Spleen (tissue), 11 donors: ENCODE results near the gene LPP. TPM values are rescaled to one million over a fixed set of nuclear protein-coding genes. Genes with fewer than 3 reads are reported as not detected.

ENCODE experiments used
- DNase-seq: peaks from one replicate; pipeline ENCODE4 v3.0.0-alpha.2; 2020
- H3K27ac ChIP-seq, 8 donors: fragments of 200-600 bp; sonication (generic) in 7 of 8; 1 replicate in 4 of 8; 2 replicates in 4 of 8; pipeline versions ENCODE4 v1.5.0 to v1.8.0; 2016 to 2021; ENCODE audit warnings: inconsistent platforms in 4 of 8, mild to moderate bottlenecking in 4 of 8, moderate library complexity in 1 of 8
- H3K27me3 ChIP-seq, 7 donors: fragments of 200-600 bp; sonication (generic) in 6 of 7; replicated peaks in 1 of 7; 1 replicate in 4 of 7; 2 replicates in 3 of 7; pipeline versions ENCODE4 v1.5.0 to v1.8.0; 2016 to 2021; ENCODE audit warnings: inconsistent platforms in 3 of 7, mild to moderate bottlenecking in 1 of 7
- H3K36me3 ChIP-seq, 6 donors: fragments of 200-600 bp; sonication (generic) in 5 of 6; 1 replicate in 4 of 6; 2 replicates in 2 of 6; pipeline versions ENCODE4 v1.5.0 to v1.8.0; 2016 to 2021; ENCODE audit warnings: inconsistent platforms in 2 of 6
- H3K4me1 ChIP-seq, 6 donors: fragments of 200-600 bp; sonication (generic) in 5 of 6; 1 replicate in 3 of 6; 2 replicates in 3 of 6; pipeline versions ENCODE4 v1.5.0 to v1.8.0; 2016 to 2021; ENCODE audit warnings: inconsistent platforms in 3 of 6
- H3K4me3 ChIP-seq, 8 donors: fragments of 200-600 bp; sonication (generic) in 7 of 8; 1 replicate in 4 of 8; 2 replicates in 4 of 8; pipeline versions ENCODE4 v1.5.0 to v1.8.0; 2016 to 2021; ENCODE audit warnings: inconsistent platforms in 4 of 8, mild to moderate bottlenecking in 4 of 8, moderate library complexity in 2 of 8
- H3K9me3 ChIP-seq, 8 donors: fragments of 200-600 bp; sonication (generic) in 7 of 8; 1 replicate in 4 of 8; 2 replicates in 4 of 8; pipeline versions ENCODE4 v1.5.0 to v1.8.0; 2016 to 2021; ENCODE audit warnings: inconsistent platforms in 4 of 8
- POLR2A ChIP-seq, 3 donors: fragments of 450-650 bp; IDR thresholded peaks; one replicate each; pipeline ENCODE4 v1.5.1; 2017; ENCODE audit warnings: antibody characterized with exemption in 3 of 3, mild to moderate bottlenecking in 1 of 3
- POLR2AphosphoS5 ChIP-seq, 3 donors: sonication (generic); formaldehyde crosslinking; IDR thresholded peaks; one replicate each; pipeline ENCODE4 v1.5.1; 2017; ENCODE audit warnings: antibody characterized with exemption in 3 of 3
- WGBS, 5 donors: extraction: QIAGEN DNeasy Blood & Tissue Kit in 3 of 5; methylation state at CpG; one replicate each; pipeline versions ENCODE4 v1.1.5 to v1.1.7; 2013 to 2018; 5-methylcytosine and 5-hydroxymethylcytosine counted together
- intact Hi-C: fragments of 100-400 bp; cut with DNase I; formaldehyde crosslinking; loops from one replicate; pipeline ENCODE4 v1.15.0; 2023; ENCODE audit warnings: low total_unique reads
- polyA plus RNA-seq, 3 donors: library from polyadenylated mRNA; stranded (reverse); fragments of 200-250 nt; gene quantifications; one replicate each; pipeline ENCODE4 v1.2.1, GENCODE V29; 2013
- total RNA-seq, 7 donors: library from RNA; depleted of rRNA in 3 of 7; stranded (reverse); fragments of >200 nt in 3 of 7; fragmentation: NEBNext Ultra II Directional in 4 of 7; extraction: Animal tissue kit (Norgen Biotek cat#: 25700) in 4 of 7; gene quantifications; one replicate each; pipeline versions ENCODE4 v1.1.0 to v1.2.1, GENCODE V29; 2016 to 2021
- TF ChIP-seq, protein P1 (sequence below), 11 experiments: fragments of 200-600 bp in 7 of 11; fragments of 450-650 bp in 4 of 11; sonication (generic) in 4 of 11; IDR thresholded peaks in 8 of 11; conservative IDR thresholded peaks in 3 of 11; 1 replicate in 7 of 11; 2 replicates in 4 of 11; pipeline versions ENCODE4 v1.4.0 to v1.8.0; 2016 to 2021; ENCODE audit warnings: antibody characterized with exemption in 11 of 11, inconsistent platforms in 4 of 11, mild to moderate bottlenecking in 1 of 11
- donor health status: healthy with polysubstance abuse.
- donor health status: DM: no; HTN: no; CAD: no; lungs with moderate emphysema.
- donor health status: DM: no; HTN: no; CAD: no.
- donor health status: Bipolar disorder and iron deficiency.
- donor health status: healthy.
- donor health status: DM: no; HTN: no; CAD: no.
- donor health status: DM: yes; HTN: yes; CAD: no.

LPP gene
- total and polyA plus RNA-seq, 10 donors: 2.4 to 270 (median 156) TPM

DNA sequence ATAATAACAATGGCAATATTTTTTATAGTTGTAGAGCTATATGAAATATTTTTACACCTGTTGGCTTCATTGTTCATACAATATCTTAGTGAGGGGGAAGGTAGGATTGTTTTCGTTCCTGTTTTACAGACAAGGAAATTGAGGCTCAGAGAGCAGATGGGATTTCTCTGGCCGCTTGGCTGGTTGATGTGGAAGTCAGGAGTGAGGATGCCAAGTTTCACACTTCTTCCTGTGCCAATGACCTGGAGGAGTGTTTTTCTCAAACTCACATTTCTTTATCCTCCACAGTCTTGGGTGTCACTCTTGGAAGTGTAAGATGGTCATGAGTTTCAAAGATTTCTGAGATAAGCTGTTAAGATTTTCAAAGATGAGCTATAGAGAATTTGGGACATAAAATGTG lies 50.6 kb downstream of the LPP start:
- H3K4me1 ChIP-seq: peaks cover 0 to 25% (median 0%) of the 10 kb centered on the region in 6 donors
- no peaks in the 10 kb centered on the region for H3K9me3 ChIP-seq
- DNase-seq: no peak
- no peaks in the 10 kb centered on the region for H3K27me3 ChIP-seq
- WGBS, 5 donors: 76 to 81% (median 80%) methylated on average over 2 of the region's 2 CpGs
- H3K36me3 ChIP-seq: peaks cover 0 to 19% (median 0%) of the 10 kb centered on the region in 6 donors
- H3K4me3 ChIP-seq: no peak overlapping the region
- intact Hi-C loops: no loop called here
- H3K27ac ChIP-seq: no peak overlapping the region
- TF ChIP-seq POLR2AphosphoS5 (IDR thresholded peaks at IDR 0.05) (no peak), POLR2A (IDR thresholded peaks at IDR 0.05) (no peak)
- TF ChIP-seq, protein P1, sequence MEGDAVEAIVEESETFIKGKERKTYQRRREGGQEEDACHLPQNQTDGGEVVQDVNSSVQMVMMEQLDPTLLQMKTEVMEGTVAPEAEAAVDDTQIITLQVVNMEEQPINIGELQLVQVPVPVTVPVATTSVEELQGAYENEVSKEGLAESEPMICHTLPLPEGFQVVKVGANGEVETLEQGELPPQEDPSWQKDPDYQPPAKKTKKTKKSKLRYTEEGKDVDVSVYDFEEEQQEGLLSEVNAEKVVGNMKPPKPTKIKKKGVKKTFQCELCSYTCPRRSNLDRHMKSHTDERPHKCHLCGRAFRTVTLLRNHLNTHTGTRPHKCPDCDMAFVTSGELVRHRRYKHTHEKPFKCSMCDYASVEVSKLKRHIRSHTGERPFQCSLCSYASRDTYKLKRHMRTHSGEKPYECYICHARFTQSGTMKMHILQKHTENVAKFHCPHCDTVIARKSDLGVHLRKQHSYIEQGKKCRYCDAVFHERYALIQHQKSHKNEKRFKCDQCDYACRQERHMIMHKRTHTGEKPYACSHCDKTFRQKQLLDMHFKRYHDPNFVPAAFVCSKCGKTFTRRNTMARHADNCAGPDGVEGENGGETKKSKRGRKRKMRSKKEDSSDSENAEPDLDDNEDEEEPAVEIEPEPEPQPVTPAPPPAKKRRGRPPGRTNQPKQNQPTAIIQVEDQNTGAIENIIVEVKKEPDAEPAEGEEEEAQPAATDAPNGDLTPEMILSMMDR (IDR thresholded peaks at IDR 0.05 in 8 of 11, conservative IDR thresholded peaks at IDR 0.05 in 3 of 11): no peak

DNA sequence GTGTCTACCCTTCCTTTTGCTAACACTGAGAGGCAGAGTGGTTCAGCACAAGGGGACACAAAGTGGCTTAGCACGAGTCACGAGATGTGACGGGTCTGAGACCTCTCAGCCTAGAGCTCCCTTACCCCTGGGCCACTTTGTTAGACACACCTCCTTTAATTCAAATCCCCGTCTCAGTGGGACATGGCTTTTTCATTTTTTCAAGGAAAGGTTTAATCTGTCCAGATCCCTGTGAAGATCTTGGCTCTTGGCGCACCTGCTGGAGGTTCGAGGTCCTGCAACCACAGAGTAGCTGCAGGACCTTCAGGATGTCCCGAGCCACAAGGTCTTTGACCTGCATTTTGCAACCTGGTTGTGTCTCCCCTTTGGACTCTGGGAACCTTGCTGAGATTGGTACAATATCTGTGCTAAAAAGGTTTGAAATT lies 52.0 kb downstream of the LPP start:
- TF ChIP-seq POLR2AphosphoS5 (IDR thresholded peaks at IDR 0.05) (no peak), POLR2A (IDR thresholded peaks at IDR 0.05) (no peak)
- TF ChIP-seq, protein P1 (IDR thresholded peaks at IDR 0.05 in 8 of 11, conservative IDR thresholded peaks at IDR 0.05 in 3 of 11): peak in 2 of 11 experiments; percentile 7 to 30
- H3K36me3 ChIP-seq: peaks cover 0 to 20% (median 0%) of the 10 kb centered on the region in 6 donors
- 86 to 93% (median 91%) methylated on average over 7 of the region's 7 CpGs for WGBS, 5 donors
- H3K9me3 ChIP-seq: no peaks in the 10 kb centered on the region
- H3K27ac ChIP-seq: no peak overlapping the region
- no peak overlapping the region for H3K4me3 ChIP-seq
- DNase-seq: no peak
- peaks cover 0 to 15% (median 0%) of the 10 kb centered on the region in 6 donors for H3K4me1 ChIP-seq
- intact Hi-C loops: no loop called here
- H3K27me3 ChIP-seq: no peaks in the 10 kb centered on the region

DNA sequence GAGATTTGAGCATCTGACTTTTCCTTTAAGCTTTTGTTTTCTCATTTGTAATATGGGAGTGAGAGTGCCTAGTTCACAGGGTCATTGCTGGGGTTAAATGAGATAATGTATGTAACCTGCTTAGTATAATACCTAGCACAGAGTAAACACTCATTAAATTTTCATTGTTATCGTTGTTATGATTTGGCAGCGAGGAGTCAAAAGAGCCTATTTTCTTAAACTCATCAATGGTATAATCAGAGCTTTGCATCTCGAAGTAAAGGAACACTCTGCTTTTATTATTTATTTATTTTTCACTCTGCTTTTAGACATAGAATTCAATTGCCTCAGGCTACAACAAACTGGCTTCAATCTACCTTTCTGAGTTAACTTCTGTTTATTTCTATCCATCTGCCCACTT lies 52.8 kb downstream of the LPP start:
- intact Hi-C loops: no loop called here
- Histone ChIP-seq H3K27me3 (no peaks in the 10 kb centered on the region), H3K4me3 (no peak overlapping the region), H3K4me1 (peaks cover 0 to 20% (median 0%) of the 10 kb centered on the region in 6 donors), H3K36me3 (peaks cover 0 to 20% (median 0%) of the 10 kb centered on the region in 6 donors), H3K9me3 (no peaks in the 10 kb centered on the region), H3K27ac (no peak overlapping the region)
- 94 to 98% (median 95%) methylated on average over 3 of the region's 3 CpGs for WGBS, 5 donors
- TF ChIP-seq POLR2AphosphoS5 (IDR thresholded peaks at IDR 0.05) (no peak), POLR2A (IDR thresholded peaks at IDR 0.05) (no peak)
- TF ChIP-seq, protein P1 (IDR thresholded peaks at IDR 0.05 in 8 of 11, conservative IDR thresholded peaks at IDR 0.05 in 3 of 11): no peak
- DNase-seq: no peak

DNA sequence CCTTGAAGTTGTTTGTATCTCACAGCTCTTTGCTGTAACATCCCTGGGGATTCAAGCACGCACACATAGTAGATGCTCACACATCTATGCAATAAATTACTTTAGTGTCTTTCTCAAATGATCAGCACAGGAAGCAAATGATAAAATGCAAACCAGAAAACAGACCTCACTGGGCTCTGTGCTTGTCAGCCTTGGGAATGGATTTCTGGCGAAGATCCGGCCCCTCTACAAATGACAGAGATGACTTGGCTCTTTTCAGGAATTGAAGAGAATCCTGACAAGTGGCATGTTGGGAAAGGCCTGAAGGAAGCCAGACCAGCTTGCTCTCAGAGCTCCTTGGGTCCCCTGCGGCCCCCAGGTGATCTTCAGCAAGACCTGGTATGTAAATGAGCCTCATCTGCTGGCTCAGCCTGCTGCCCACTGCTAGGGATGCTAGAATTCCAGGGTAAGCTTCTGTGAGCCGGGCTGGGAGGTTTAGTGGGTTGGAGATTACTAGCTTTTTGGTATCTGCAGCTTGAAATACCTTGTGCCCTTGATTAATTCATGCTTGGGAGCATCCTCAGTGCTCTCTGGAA lies 54.1 kb downstream of the LPP start:
- TF ChIP-seq POLR2A (IDR thresholded peaks at IDR 0.05): no peak
- TF ChIP-seq, protein P1 (IDR thresholded peaks at IDR 0.05 in 8 of 11, conservative IDR thresholded peaks at IDR 0.05 in 3 of 11): no peak
- no peak for TF ChIP-seq POLR2AphosphoS5 (IDR thresholded peaks at IDR 0.05)
- H3K27ac ChIP-seq: peak overlapping the region in 1 of 8 donors; percentile 17
- intact Hi-C loops: no loop called here
- no peak for DNase-seq
- H3K9me3 ChIP-seq: no peaks in the 10 kb centered on the region
- H3K27me3 ChIP-seq: no peaks in the 10 kb centered on the region
- WGBS, 5 donors: 82 to 94% (median 88%) methylated on average over 5 of the region's 5 CpGs
- H3K4me3 ChIP-seq: no peak overlapping the region
- H3K4me1 ChIP-seq: peaks cover 0 to 32% (median 0%) of the 10 kb centered on the region in 6 donors
- H3K36me3 ChIP-seq: peaks cover 0 to 20% (median 0%) of the 10 kb centered on the region in 6 donors
